Activated CD8-positive, alpha-beta memory T cell treated with anti-CD3 and anti-CD28 coated beads for 36 hours (primary cell): ENCODE measurements around the gene OGFOD2. TPM values are rescaled to one million over a fixed set of nuclear protein-coding genes. Genes with fewer than 3 reads are reported as not detected.
"Not testable (repeated sequence)": the region's sequence is repeated elsewhere in the genome, so short reads cannot be mapped to it uniquely, and the experiment has no call there.

Experiments
- CTCF ChIA-PET: fragments of 350-600 bp; sonication (Branson Sonifier 250); formaldehyde crosslinking; loops from one replicate; lab custom pipeline; 2021; ENCODE audit warnings: antibody characterized with exemption; lab: Charles Lee
- POLR2A ChIA-PET: fragments of 350-600 bp; sonication (Branson Sonifier 250); formaldehyde crosslinking; loops from one replicate; lab custom pipeline; 2021; ENCODE audit warnings: antibody characterized with exemption; lab: Charles Lee
- total RNA-seq, 2 experiments: library from RNA; stranded (reverse); gene quantifications; one replicate each; pipeline ENCODE4 v1.2.3, GENCODE V29; 2021

OGFOD2 gene
- total RNA-seq, 2 experiments from 2014 or later, result 28.7 to 30.8 TPM

DNA sequence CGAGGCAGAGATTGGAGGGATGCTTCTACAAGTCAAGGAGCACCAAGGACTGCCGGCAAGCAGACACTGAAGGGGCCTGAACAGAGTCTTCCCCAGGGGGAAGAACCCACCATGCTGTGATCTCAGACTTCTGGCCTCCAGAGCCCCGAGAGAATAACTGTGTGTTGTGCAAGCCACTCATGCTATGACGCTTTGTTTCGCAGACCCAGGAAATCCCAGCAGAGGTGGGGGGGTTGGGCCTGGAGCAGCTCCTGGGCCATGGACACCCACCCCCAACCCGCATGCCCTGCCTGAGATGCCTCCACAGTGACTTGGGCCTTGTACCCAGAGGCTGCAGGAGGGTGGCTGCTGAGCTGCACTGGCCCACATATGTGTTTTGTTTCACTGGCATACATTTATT, 36.7 kb downstream of the OGFOD2 start:
- CTCF ChIA-PET, result no interaction called here
- POLR2A ChIA-PET, result no interaction called here

GRCh38 chr12:123013185-123014095, 38.4 kb downstream of the OGFOD2 start:
- POLR2A ChIA-PET, result no interaction called here
- CTCF ChIA-PET, result no interaction called here

GRCh38 chr12:123014473-123014872, 39.4 kb downstream of the OGFOD2 start:
- POLR2A ChIA-PET, CTCF ChIA-PET: not testable (repeated sequence)

GRCh38 chr12:123017753-123018152, 42.7 kb downstream of the OGFOD2 start:
- CTCF ChIA-PET, result no interaction called here
- POLR2A ChIA-PET, result no interaction called here

- ChIA-PET POLR2A (no interaction called here), CTCF (no interaction called here)
Measured at GRCh38 chr12:123019841-123020138, 44.7 kb downstream of the OGFOD2 start.

DNA sequence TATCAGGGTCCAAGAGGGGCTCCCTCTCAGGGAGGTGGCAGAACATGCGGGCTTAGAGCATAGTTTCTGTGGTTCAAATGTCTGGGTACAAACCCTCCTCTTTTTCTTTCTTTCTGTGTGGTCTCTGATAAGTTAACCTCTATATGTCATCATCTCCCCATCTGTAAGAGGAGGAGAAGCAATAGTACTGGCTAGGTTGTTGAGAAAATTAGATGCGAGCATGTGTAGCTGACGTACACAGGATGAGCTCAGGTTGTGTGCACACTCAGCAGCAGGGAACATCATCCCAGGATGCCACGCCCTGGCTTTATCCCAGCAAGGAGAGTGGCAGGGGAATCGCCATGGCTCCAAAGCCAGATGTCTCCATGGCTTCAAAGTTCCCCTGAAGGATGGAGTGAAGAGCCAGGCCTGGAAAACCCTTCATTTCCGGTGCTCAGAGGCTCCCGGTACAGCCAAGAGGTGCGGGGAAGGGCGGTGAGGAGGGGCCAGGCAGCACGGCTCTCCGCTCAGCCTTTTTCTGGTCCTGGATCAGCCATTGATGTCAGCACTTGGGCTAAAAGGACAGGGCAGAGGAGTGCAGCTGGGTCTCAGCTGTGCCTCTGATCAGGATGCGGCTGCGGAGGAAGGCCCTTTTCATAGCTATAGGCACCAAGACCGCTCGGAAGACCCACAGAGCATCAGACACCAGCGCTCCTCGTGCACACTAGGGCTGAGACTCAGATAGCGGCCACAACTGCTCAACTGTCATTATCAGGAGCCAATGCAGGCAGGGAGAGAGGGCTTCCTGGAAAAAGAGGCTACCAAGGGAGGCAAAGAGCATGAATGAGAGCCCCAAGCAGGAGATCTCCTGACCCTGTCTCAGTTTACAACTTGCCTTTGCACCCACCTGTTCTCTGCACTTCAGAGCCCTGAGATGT, 46.9 kb downstream of the OGFOD2 start:
- POLR2A ChIA-PET, result no interaction called here
- CTCF ChIA-PET, result interaction anchor here (1.9 kb wide), 1 partner anchor 21 kb away, joined by 5 read pairs; no protein-coding TSS in a partner anchor

DNA sequence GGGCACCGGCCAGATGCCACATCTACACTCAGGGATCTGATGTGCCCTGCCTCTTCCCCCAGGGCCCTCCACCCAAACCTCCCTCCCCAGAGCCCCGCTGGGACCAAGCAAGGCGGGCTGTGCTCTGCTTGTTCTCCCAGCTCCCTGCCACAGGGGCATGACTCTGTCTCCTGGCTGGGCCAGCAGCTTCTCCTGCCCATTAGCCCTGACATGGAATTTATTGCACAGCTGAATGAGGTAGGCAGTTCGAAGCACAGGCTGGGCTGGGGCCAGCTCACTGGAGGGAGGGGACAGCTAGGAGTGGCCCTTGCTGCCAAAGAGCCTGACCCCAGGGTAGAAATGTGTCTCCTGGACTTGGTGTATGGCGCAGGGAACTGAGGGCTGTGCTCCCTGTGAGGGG, 47.8 kb downstream of the OGFOD2 start:
- ChIA-PET CTCF (no interaction called here), POLR2A (no interaction called here)

DNA sequence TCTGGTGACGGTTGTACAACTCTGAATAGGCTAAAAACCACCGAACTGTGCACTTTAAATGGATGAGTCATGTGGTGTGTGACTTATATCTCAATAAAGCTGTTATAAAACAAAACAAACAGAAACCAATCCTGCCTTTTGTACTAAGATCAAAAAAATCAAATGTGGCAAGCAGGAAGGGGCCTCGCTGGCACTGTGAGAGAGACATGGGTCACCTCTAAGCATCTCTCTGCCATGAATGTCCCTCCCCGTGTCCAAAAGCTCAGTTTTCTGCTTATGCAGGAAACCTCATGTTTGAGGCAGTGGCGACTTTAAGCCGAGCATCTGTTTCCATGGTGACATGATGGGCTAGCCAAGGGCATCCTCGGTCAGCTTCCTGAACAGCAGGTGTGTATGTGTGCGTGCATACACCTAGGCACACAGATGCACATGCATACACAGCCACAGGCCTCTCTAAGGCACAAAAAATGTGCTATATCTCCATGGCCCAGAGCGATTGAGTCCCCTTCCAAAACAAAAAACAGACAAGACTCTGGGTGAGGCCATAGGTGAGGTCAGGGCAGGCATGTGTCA, 49.9 kb downstream of the OGFOD2 start:
- CTCF ChIA-PET, result interaction anchor here (0.6 to 1.7 kb wide), 4 partner anchors 12 to 208 kb away, joined by 4 to 7 read pairs (median 4); partner anchors contain the start of gene MPHOSPH9
- POLR2A ChIA-PET, result interaction anchor here (0.6 to 1.1 kb wide), 5 partner anchors 20 to 341 kb away, joined by 3 to 6 read pairs (median 4); no protein-coding TSS in a partner anchor

- POLR2A ChIA-PET, result no interaction called here
- CTCF ChIA-PET, result interaction anchor here (1.3 to 1.7 kb wide), 2 partner anchors 10 to 17 kb away, joined by 4 to 7 read pairs; no protein-coding TSS in a partner anchor
Measured at GRCh38 chr12:123026094-123026853, 51.2 kb downstream of the OGFOD2 start.

GRCh38 chr12:123027726-123028445, 52.8 kb downstream of the OGFOD2 start:
- POLR2A ChIA-PET, result no interaction called here

DNA sequence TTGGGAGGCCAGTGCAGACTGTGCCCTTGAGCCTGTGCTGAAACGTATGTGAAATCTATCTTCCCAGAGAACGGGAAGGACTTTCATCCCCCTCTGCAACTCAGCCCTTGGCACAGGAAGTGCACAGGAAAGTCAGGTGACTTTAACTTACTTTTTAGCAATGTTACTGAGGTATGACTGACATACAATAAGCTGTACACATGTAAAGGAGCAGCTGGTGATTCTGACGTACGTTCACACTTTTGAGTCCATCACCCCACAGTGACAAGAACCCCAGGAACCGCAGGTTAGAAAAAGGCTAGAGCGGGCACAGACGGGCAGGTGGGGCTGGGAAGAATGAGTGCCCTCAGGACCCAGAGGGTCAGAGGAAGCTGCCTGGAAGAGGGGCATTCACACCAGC, 53.4 kb downstream of the OGFOD2 start:
- POLR2A ChIA-PET, result interaction anchor here (0.5 kb wide), 1 partner anchor 379 kb away, joined by 4 read pairs; no protein-coding TSS in a partner anchor

More at GRCh38 chr12:123027726-123028445, 52.8 kb downstream of the OGFOD2 start:
- CTCF ChIA-PET, result interaction anchor here (0.6 kb wide), 1 partner anchor 111 kb away, joined by 3 read pairs; no protein-coding TSS in a partner anchor

GRCh38 chr12:123029550-123029949, 54.5 kb downstream of the OGFOD2 start:
- ChIA-PET CTCF (interaction anchor here (0.8 kb wide), 1 partner anchor 12 kb away, joined by 3 read pairs; no protein-coding TSS in a partner anchor), POLR2A (no interaction called here)

More for the DNA sequence above, 53.4 kb downstream of the OGFOD2 start:
- CTCF ChIA-PET, result no interaction called here

Other genes with a start within 250 kb of the OGFOD2 start
- gene HCAR1, start 244.4 kb upstream of the OGFOD2 start, total RNA-seq, result under 1 TPM; 0.08 to 0.15 TPM
- gene DENR, start 222.4 kb upstream of the OGFOD2 start, total RNA-seq, result 10 to 100 TPM; 76.4 to 78.8 TPM
- under 1 TPM; 0.36 to 0.57 TPM for gene CCDC62, start 200.7 kb upstream of the OGFOD2 start, total RNA-seq
- 10 to 100 TPM; 23.0 to 23.1 TPM for gene HIP1R, start 139.8 kb upstream of the OGFOD2 start, total RNA-seq
- 10 to 100 TPM; 20.1 to 20.7 TPM for gene VPS37B, start 79.1 kb upstream of the OGFOD2 start, total RNA-seq
- gene ABCB9, start 8.8 kb upstream of the OGFOD2 start, total RNA-seq, result 1 to 10 TPM; 4.5 to 4.8 TPM
- gene ARL6IP4, start 5.4 kb downstream of the OGFOD2 start, total RNA-seq, result 100 to 1,000 TPM; 172 to 180 TPM
- 1 to 10 TPM; 9.3 to 9.4 TPM for gene PITPNM2, start 175.8 kb downstream of the OGFOD2 start, total RNA-seq